GM20000 (cell line): ENCODE data around the gene TTF2.

Experiments
- DNase-seq: peaks from one replicate; pipeline ENCODE4 v3.0.0; 2012; ENCODE audit warnings: low spot score
- TF ChIP-seq, protein P1 (sequence below): IDR thresholded peaks from 2 replicates; pipeline ENCODE4 v1.5.1; 2012; ENCODE audit warnings: mild to moderate bottlenecking, control low read depth; ENCODE audit errors: extremely low read depth, missing control alignments

Gene TTF2

DNA sequence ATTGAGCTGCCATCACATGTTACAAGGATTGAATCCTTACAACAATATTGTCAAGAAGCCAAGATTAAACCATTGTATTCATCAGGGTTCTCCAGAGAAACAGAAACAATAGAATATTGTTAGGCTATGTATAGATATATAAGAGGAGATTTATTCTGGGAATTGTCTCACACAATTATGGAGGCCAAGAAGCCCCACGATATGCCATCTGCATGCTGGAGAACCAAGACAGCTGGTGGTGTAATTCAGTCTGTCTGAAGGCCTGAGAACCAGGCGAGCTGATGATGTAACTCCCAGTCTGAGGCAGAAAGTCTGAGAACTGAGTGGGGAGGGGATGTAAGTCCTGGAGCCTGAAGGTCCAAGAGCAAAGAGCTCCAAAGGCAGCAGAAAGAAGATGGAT is 14.5 kb upstream of the TTF2 start:
- TF ChIP-seq, protein P1, sequence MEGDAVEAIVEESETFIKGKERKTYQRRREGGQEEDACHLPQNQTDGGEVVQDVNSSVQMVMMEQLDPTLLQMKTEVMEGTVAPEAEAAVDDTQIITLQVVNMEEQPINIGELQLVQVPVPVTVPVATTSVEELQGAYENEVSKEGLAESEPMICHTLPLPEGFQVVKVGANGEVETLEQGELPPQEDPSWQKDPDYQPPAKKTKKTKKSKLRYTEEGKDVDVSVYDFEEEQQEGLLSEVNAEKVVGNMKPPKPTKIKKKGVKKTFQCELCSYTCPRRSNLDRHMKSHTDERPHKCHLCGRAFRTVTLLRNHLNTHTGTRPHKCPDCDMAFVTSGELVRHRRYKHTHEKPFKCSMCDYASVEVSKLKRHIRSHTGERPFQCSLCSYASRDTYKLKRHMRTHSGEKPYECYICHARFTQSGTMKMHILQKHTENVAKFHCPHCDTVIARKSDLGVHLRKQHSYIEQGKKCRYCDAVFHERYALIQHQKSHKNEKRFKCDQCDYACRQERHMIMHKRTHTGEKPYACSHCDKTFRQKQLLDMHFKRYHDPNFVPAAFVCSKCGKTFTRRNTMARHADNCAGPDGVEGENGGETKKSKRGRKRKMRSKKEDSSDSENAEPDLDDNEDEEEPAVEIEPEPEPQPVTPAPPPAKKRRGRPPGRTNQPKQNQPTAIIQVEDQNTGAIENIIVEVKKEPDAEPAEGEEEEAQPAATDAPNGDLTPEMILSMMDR = no peak
- no peak for DNase-seq

DNA sequence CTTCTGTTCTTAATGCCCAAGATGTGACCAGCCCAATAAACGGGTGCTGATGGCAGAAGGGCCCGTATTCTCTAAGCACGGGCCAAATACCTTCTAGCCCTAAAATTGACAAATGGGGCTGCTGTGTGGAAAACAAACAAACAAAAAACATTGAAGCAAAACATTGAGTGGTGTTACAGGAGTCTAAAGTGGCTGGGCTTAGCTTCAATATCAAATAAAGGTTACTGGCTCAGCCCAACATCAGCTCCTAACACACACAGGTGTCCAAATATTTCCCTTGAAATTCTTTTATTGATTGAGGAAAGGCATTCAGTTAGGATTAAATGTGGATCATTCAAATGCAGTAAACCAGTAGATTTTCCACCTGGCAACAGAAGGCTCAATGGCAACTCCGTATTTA is 13.3 kb upstream of the TTF2 start:
- no peak for DNase-seq

DNA sequence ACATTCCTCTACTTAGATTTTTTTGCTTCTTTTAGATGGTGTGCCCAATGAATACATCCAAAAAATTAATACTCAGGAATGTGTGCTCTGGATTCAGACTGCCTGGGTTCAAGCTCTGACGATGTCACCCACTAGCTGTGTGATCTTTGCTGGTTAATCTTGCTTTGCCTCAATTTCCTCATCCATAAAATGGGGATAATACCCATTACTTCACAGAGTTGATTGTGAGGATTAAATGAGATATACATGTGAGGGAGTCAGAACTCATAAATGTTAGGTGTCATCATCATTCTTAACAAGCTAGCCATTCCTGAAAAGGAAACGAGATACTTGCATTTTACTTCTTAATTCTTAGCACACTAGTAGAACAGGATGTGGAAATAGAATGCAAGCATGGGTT is 12.9 kb upstream of the TTF2 start:
- TF ChIP-seq, protein P1 = no peak
- DNase-seq = no peak

More for the DNA sequence above, 13.3 kb upstream of the TTF2 start:
- TF ChIP-seq, protein P1 = no peak

DNA sequence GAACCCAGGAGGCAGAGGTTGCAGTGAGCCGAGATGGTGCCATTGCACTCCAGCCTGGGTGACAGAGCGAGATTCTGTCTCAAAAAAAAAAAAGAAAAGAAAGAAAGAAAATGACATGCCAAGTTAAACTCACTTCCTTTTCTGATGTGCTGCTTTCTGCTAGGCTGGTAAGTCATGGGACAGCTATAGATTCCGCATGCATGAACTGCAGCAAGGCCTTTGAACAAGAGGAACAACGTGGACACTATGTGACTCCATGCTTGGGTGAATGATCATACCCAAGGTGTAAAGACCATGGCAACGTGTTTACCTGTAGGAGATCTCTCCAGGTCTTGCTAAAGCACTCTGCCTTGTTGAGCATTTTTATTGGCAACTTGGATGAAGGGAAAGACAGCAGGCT is 10.3 kb upstream of the TTF2 start:
- no peak for DNase-seq
- TF ChIP-seq, protein P1 = no peak

DNA sequence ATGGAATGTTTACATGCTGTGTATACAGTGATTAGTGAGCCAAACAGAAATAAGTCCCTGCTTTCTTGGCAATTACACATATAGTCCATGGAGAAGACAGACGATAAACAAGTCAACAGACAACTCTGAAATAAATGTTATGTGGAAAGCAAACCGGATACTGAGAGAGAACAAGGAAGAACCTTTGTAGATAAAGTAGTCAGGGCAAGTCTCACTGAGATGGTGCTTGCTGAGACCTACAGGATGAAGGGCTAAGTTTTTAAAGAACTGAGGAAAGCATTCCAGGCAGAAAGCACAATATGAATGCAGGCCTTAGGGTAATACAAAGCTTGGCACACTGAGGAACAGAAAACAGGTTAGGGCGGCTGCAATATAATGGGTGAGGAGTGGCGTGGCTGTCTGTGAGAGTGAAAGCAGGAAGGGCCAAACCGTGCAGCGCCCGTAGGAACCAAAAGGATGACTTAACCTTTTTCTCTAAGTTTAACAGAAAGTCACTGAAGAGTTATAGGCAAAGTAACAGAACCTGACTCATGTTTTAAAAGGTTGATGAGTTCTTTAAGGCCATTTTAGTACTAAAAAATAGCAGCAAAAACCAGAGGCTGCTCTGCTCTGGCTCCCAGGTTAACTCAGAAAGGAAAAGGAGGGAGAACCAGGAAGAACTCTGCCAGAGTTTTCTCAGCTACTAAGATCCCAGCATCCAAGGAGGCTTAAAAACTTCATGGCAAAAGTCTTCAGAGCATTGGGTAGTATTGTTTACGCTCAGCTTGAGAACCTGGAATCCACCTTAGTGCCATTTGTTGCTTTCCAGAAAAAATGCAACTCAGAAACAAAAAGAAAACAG is 8.7 kb upstream of the TTF2 start:
- DNase-seq = peak; percentile 68

DNA sequence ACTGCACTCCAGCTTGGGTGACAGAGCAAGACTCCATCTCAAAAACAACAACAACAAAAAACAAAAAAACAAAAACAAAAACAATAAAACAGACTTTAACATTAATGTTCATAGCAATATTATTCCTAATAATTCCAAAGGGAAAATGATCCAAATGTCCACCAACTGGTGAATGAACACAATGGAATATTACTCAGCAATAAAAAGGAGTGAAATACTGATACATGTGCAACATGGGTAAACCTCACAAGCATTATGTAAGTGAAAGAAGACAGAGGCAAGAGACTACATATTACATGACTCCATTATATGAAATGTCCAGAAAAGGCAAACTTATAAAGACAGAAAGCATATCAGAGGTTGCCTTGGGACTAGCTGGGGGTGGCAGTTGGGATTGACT is 6.1 kb upstream of the TTF2 start:
- TF ChIP-seq, protein P1 = no peak
- no peak for DNase-seq

More for the DNA sequence above, 8.7 kb upstream of the TTF2 start:
- TF ChIP-seq, protein P1 = no peak

DNA sequence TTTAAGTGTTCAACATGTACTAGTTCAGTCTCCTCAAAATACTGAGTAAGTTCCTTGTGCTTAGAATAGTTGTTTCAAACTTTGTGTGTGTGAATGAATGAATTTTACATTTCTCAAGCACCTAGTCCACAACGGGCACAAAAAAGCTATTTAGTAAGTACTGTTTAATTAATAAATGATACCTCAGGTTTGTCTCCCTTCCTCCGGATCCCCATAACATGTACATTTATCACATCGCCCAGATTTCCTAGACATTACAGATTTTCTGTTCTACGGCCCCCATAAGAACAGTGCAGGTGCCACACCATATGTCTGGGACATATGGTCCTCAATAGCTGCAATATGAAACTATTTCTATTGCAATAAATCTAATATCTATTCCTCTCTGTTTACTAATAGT is 1.3 kb upstream of the TTF2 start:
- TF ChIP-seq, protein P1 = no peak

More for the DNA sequence above, 1.3 kb upstream of the TTF2 start:
- DNase-seq = no peak
